H9 (cell line): ENCODE results near the gene KLRC3. TPM values are rescaled to one million over a fixed set of nuclear protein-coding genes. Genes with fewer than 3 reads are reported as not detected.

Experiments used
- DNase-seq: peaks from one replicate; pipeline ENCODE4 v3.0.0-alpha.2; 2017
- H2AFZ ChIP-seq: one replicate; pipeline ENCODE4 v1.6.1; 2013; ENCODE audit warnings: mild to moderate bottlenecking, low read length, control low read depth, moderate library complexity
- H2AK5ac ChIP-seq: 2 replicates; pipeline ENCODE4 v1.6.1; 2013; ENCODE audit warnings: low read length, control low read depth, mixed read lengths; ENCODE audit not compliant: insufficient read length
- H2BK120ac ChIP-seq: one replicate; pipeline ENCODE4 v1.6.1; 2013; ENCODE audit warnings: low read depth, mild to moderate bottlenecking, low read length, control low read depth, inconsistent platforms; ENCODE audit not compliant: poor library complexity, severe bottlenecking
- H2BK12ac ChIP-seq: 2 replicates; pipeline ENCODE4 v1.6.1; 2013; ENCODE audit warnings: low read length, control low read depth, mixed read lengths, low read depth; ENCODE audit not compliant: insufficient read length
- H2BK15ac ChIP-seq: 2 replicates; pipeline ENCODE4 v1.6.1; 2013; ENCODE audit warnings: low read depth, low read length, control low read depth
- H2BK20ac ChIP-seq: one replicate; pipeline ENCODE4 v1.6.1; 2013; ENCODE audit warnings: low read depth, mild to moderate bottlenecking, low read length, control low read depth, inconsistent platforms; ENCODE audit not compliant: poor library complexity, severe bottlenecking
- H2BK5ac ChIP-seq: 2 replicates; pipeline ENCODE4 v1.6.1; 2013; ENCODE audit warnings: low read length, control low read depth, mixed read lengths; ENCODE audit not compliant: insufficient read length
- H3K14ac ChIP-seq: 2 replicates; pipeline ENCODE4 v1.6.1; 2013; ENCODE audit warnings: low read length, control low read depth; ENCODE audit not compliant: insufficient read depth
- H3K18ac ChIP-seq: 2 replicates; pipeline ENCODE4 v1.6.1; 2013; ENCODE audit warnings: low read depth, mild to moderate bottlenecking, mixed read lengths, low read length, control low read depth; ENCODE audit not compliant: insufficient read length
- H3K23ac ChIP-seq: 2 replicates; pipeline ENCODE4 v1.6.1; 2013; ENCODE audit warnings: low read length, control low read depth, mixed read lengths, low read depth; ENCODE audit not compliant: insufficient read length
- H3K23me2 ChIP-seq: 2 replicates; pipeline ENCODE4 v1.6.1; 2013; ENCODE audit warnings: low read depth, mild to moderate bottlenecking, mixed read lengths, low read length, control low read depth; ENCODE audit not compliant: insufficient read length, poor library complexity, severe bottlenecking
- H3K27ac ChIP-seq: 2 replicates; pipeline ENCODE4 v1.5.1; 2013; ENCODE audit warnings: low read length, control low read depth, mixed read lengths, low read depth; ENCODE audit not compliant: insufficient read length
- H3K27me3 ChIP-seq: 2 replicates; pipeline ENCODE4 v1.6.1; 2013; ENCODE audit warnings: low read length, control low read depth, inconsistent platforms; ENCODE audit not compliant: insufficient read depth
- H3K4ac ChIP-seq: 2 replicates; pipeline ENCODE4 v1.6.1; 2013; ENCODE audit warnings: low read depth, mild to moderate bottlenecking, control low read depth, inconsistent platforms, low read length, moderate library complexity
- H3K4me1 ChIP-seq: 2 replicates; pipeline ENCODE4 v1.6.1; 2013; ENCODE audit warnings: low read length, control low read depth, inconsistent platforms; ENCODE audit not compliant: insufficient read depth
- H3K4me2 ChIP-seq: 2 replicates; pipeline ENCODE4 v1.6.1; 2013; ENCODE audit warnings: low read length, control low read depth, mixed read lengths; ENCODE audit not compliant: insufficient read length, insufficient read depth
- H3K56ac ChIP-seq: 2 replicates; pipeline ENCODE4 v1.6.1; 2013; ENCODE audit warnings: low read depth, mild to moderate bottlenecking, mixed read lengths, low read length, control low read depth; ENCODE audit not compliant: insufficient read length
- H3K79me1 ChIP-seq: 2 replicates; pipeline ENCODE4 v1.6.1; 2013; ENCODE audit warnings: low read depth, mild to moderate bottlenecking, moderate library complexity, low read length, control low read depth, inconsistent platforms; ENCODE audit not compliant: insufficient read depth, poor library complexity, severe bottlenecking
- H3K79me2 ChIP-seq: 2 replicates; pipeline ENCODE4 v1.6.1; 2013; ENCODE audit warnings: low read length, control low read depth, inconsistent platforms; ENCODE audit not compliant: insufficient read depth
- H3K9ac ChIP-seq: 2 replicates; pipeline ENCODE4 v1.6.1; 2013; ENCODE audit warnings: low read length, control low read depth, mixed read lengths; ENCODE audit not compliant: insufficient read length; ENCODE audit errors: extremely low read depth
- H3K9me3 ChIP-seq: one replicate; pipeline ENCODE4 v1.6.1; 2013; ENCODE audit warnings: low read depth, low read length, inconsistent platforms; ENCODE audit not compliant: control insufficient read depth
- H3T11ph ChIP-seq: one replicate; pipeline ENCODE4 v1.6.1; 2013; ENCODE audit warnings: mild to moderate bottlenecking, low read length, control low read depth, inconsistent platforms
- H4K20me1 ChIP-seq: one replicate; pipeline ENCODE4 v1.6.1; 2013; ENCODE audit not compliant: control insufficient read depth, insufficient read length, insufficient read depth
- H4K5ac ChIP-seq: 2 replicates; pipeline ENCODE4 v1.6.1; 2013; ENCODE audit warnings: low read depth, mild to moderate bottlenecking, mixed read lengths, low read length, control low read depth; ENCODE audit not compliant: insufficient read length
- H4K8ac ChIP-seq: replicated peaks from 2 replicates; pipeline ENCODE4 v1.6.1; 2013; ENCODE audit warnings: low read length, control low read depth, mixed read lengths, low read depth; ENCODE audit not compliant: insufficient read length
- H4K91ac ChIP-seq: 2 replicates; pipeline ENCODE4 v1.6.1; 2013; ENCODE audit warnings: low read depth, mild to moderate bottlenecking, moderate library complexity, mixed read lengths, low read length, control low read depth; ENCODE audit not compliant: insufficient read length
- H3K27ac Mint-ChIP-seq, 3 experiments: 2 replicates in 2 of 3; 3 replicates in 1 of 3; pipeline ENCODE4 v1.8.0; 2020 to 2021; ENCODE audit warnings: mixed read lengths in 3 of 3, mild to moderate bottlenecking in 1 of 3, moderate library complexity in 1 of 3
- H3K27me3 Mint-ChIP-seq: 2 replicates; pipeline ENCODE4 v1.8.0; 2021; ENCODE audit warnings: low read depth, mild to moderate bottlenecking, moderate library complexity, mixed read lengths
- H3K36me3 Mint-ChIP-seq, 3 experiments: 2 replicates in 2 of 3; 3 replicates in 1 of 3; pipeline ENCODE4 v1.8.0; 2020 to 2021; ENCODE audit warnings: low read depth in 3 of 3, mixed read lengths in 3 of 3; ENCODE audit not compliant: insufficient read depth in 1 of 3
- H3K4me1 Mint-ChIP-seq, 2 experiments: 2 replicates each; pipeline ENCODE4 v1.8.0; 2020; ENCODE audit warnings: mixed read lengths in 2 of 2
- H3K4me3 Mint-ChIP-seq, 2 experiments: 2 replicates in 1 of 2; 3 replicates in 1 of 2; pipeline ENCODE4 v1.8.0; 2020 to 2021; ENCODE audit warnings: mild to moderate bottlenecking in 2 of 2, mixed read lengths in 2 of 2, moderate library complexity in 1 of 2
- H3K9me3 Mint-ChIP-seq, 2 experiments: 2 replicates in 1 of 2; 3 replicates in 1 of 2; pipeline ENCODE4 v1.8.0; 2020; ENCODE audit warnings: mild to moderate bottlenecking in 2 of 2, mixed read lengths in 2 of 2, moderate library complexity in 1 of 2
- CTCF ChIP-seq: fragments of 200-600 bp; sonication (generic); conservative IDR thresholded peaks from 3 replicates; pipeline ENCODE4 v1.8.0; 2021; ENCODE audit warnings: antibody characterized with exemption, mild to moderate bottlenecking
- total RNA-seq: library from RNA; stranded (reverse); gene quantifications from 2 replicates; pipeline ENCODE4 v1.2.1, GENCODE V29; 2021

KLRC3 gene
- total RNA-seq, 1 experiment from 2014 or later: not detected

GRCh38 chr12:10400829-10401228, 19.6 kb downstream of the KLRC3 start:
- no peaks in the 10 kb centered on the region for H3K27me3 Mint-ChIP-seq
- peaks cover under 1% of the 10 kb centered on the region in 2 experiments; a peak in 3 of 4 replicates for H3K4me1 Mint-ChIP-seq
- H3K4me3 Mint-ChIP-seq: no peak overlapping the region
- Histone ChIP-seq H2AFZ (no peak overlapping the region), H3K9ac (no peak overlapping the region), H3K4me1 (no peaks in the 10 kb centered on the region; the same call in 1 of the 2 replicates), H3K27me3 (no peaks in the 10 kb centered on the region), H4K8ac (no peak overlapping the region), H2AK5ac (no peak overlapping the region), H3T11ph (no peak overlapping the region), H4K91ac (no peak overlapping the region), H2BK20ac (no peak overlapping the region), H3K79me2 (no peaks in the 10 kb centered on the region), H3K23ac (no peak overlapping the region), H3K4me2 (no peak overlapping the region), H3K18ac (no peak overlapping the region), H3K56ac (no peak overlapping the region), H2BK12ac (no peak overlapping the region), H4K20me1 (no peaks in the 10 kb centered on the region), H3K14ac (no peak overlapping the region), H3K23me2 (no peaks in the 10 kb centered on the region), H2BK5ac (no peak overlapping the region), H3K4ac (no peak overlapping the region), H4K5ac (no peak overlapping the region), H3K9me3 (no peaks in the 10 kb centered on the region), H3K27ac (no peak overlapping the region), H2BK120ac (no peak overlapping the region), H2BK15ac (no peak overlapping the region), H3K79me1 (no peaks in the 10 kb centered on the region)
- no peak overlapping the region for H3K27ac Mint-ChIP-seq
- no peaks in the 10 kb centered on the region for H3K36me3 Mint-ChIP-seq
- no peaks in the 10 kb centered on the region; a peak in 1 of 5 replicates for H3K9me3 Mint-ChIP-seq
- DNase-seq: no peak
- TF ChIP-seq CTCF: no peak
